K562 (cell line): ENCODE results near the gene STX12. TPM values are rescaled to one million over a fixed set of nuclear protein-coding genes. Genes with fewer than 3 reads are reported as not detected.

Experiments used
- ATAC-seq: fragments of 200-7000 bp; cut with Tn5 transposase; 3 replicates; pipeline ENCODE4 v1.9.1; 2020; ENCODE audit warnings: moderate library complexity
- BruUV-seq: library from RNA; stranded (reverse); fragments of 400-500 nt; replicated peaks from 2 replicates; lab custom pipeline; 2021; lab: Mats Ljungman, UMichigan
- CTCF ChIA-PET: fragments of 300-600 bp; formaldehyde crosslinking; extraction: SDS; loops from one replicate; lab custom pipeline; 2021; ENCODE audit warnings: low intra/inter-chr PET ratio; lab: Yijun Ruan, JAX
- POLR2A ChIA-PET: fragments of 300-600, 350-650 bp; sonication (Branson Sonifier 250); formaldehyde crosslinking; extraction: SDS; loops from one replicate; lab custom pipeline; 2021; ENCODE audit warnings: antibody characterized with exemption, inconsistent platforms; lab: Yijun Ruan, JAX
- DNase-seq, 4 experiments: peaks; one replicate each; pipeline versions ENCODE4 v3.0.0 to v3.0.0-alpha.2; 2011 to 2018; ENCODE audit warnings: low spot score in 3 of 4, mixed read lengths in 3 of 4; ENCODE audit errors: extremely low read depth in 1 of 4
- FAIRE-seq: peaks from 2 replicates; lab custom pipeline; 2011; peaks lifted over from hg19 to GRCh38; lab: Jason Lieb, UNC
- H2AFZ ChIP-seq: 2 replicates; pipeline ENCODE4 v1.6.0; 2011; ENCODE audit warnings: low read depth, low read length, control low read depth, inconsistent platforms
- H3K27ac ChIP-seq: fragments of 200-600 bp; 3 replicates; pipeline ENCODE4 v1.8.0; 2011; ENCODE audit warnings: low read depth, mild to moderate bottlenecking, control low read depth, inconsistent platforms, low read length, moderate library complexity, mixed read lengths; ENCODE audit errors: extremely low read depth
- H3K27me3 ChIP-seq, 2 experiments: fragments of 300-600 bp in 1 of 2; 2 replicates in 1 of 2; 3 replicates in 1 of 2; pipeline versions ENCODE4 v1.6.0 to v1.8.0; 2011; ENCODE audit warnings: inconsistent platforms in 2 of 2, low read length in 2 of 2, mild to moderate bottlenecking in 1 of 2, mixed read lengths in 1 of 2, moderate library complexity in 1 of 2; ENCODE audit not compliant: control insufficient read depth in 2 of 2, insufficient read depth in 2 of 2
- H3K36me3 ChIP-seq: fragments of 300-600 bp; 3 replicates; pipeline ENCODE4 v1.8.0; 2011; ENCODE audit warnings: mild to moderate bottlenecking, low read length, inconsistent platforms; ENCODE audit not compliant: control insufficient read depth, insufficient read depth
- H3K4me1 ChIP-seq, 2 experiments: fragments of 200-600 bp in 1 of 2; replicated peaks in 1 of 2; 2 replicates in 1 of 2; 3 replicates in 1 of 2; pipeline versions ENCODE4 v1.5.1 to v1.8.0; 2011; ENCODE audit warnings: inconsistent platforms in 2 of 2, low read length in 2 of 2, mild to moderate bottlenecking in 1 of 2, mixed read lengths in 1 of 2, moderate library complexity in 1 of 2; ENCODE audit not compliant: control insufficient read depth in 2 of 2, insufficient read depth in 2 of 2
- H3K4me2 ChIP-seq: 2 replicates; pipeline ENCODE4 v1.6.1; 2011; ENCODE audit warnings: low read length, control low read depth, inconsistent platforms, mixed read lengths; ENCODE audit not compliant: insufficient read depth
- H3K4me3 ChIP-seq: fragments of 200-600 bp; sonication (generic), shearing (Covaris generic); 2 replicates; pipeline ENCODE4 v1.5.1; 2016; ENCODE audit warnings: control low read depth, inconsistent platforms
- H3K79me2 ChIP-seq: fragments of 200-600 bp; 3 replicates; pipeline ENCODE4 v1.8.0; 2011; ENCODE audit warnings: low read length, inconsistent platforms; ENCODE audit not compliant: control insufficient read depth, insufficient read depth
- H3K9ac ChIP-seq, 2 experiments: 2 replicates each; pipeline versions ENCODE4 v1.6.0 to v1.6.1; 2011; ENCODE audit warnings: low read depth in 2 of 2, low read length in 2 of 2, control low read depth in 1 of 2, inconsistent platforms in 1 of 2, mild to moderate bottlenecking in 1 of 2, mixed read lengths in 1 of 2; ENCODE audit not compliant: insufficient read depth in 1 of 2
- H3K9me1 ChIP-seq: one replicate; pipeline ENCODE4 v1.6.0; 2011; ENCODE audit warnings: inconsistent platforms, mild to moderate bottlenecking, low read length, moderate library complexity; ENCODE audit not compliant: control insufficient read depth, insufficient read depth
- H3K9me3 ChIP-seq: replicated peaks from 2 replicates; pipeline ENCODE4 v1.5.1; 2011; ENCODE audit warnings: low read depth, low read length, inconsistent platforms; ENCODE audit not compliant: control insufficient read depth, insufficient read depth
- H4K20me1 ChIP-seq: replicated peaks from 2 replicates; pipeline ENCODE4 v1.6.1; 2011; ENCODE audit warnings: low read length, inconsistent platforms, mixed read lengths; ENCODE audit not compliant: control insufficient read depth, insufficient read depth
- ARHGAP35 ChIP-seq: fragments of 450-650 bp; IDR thresholded peaks from 2 replicates; pipeline ENCODE4 v1.6.1; 2018; ENCODE audit not compliant: partially characterized antibody
- ATF7 ChIP-seq: fragments of 450-650 bp; IDR thresholded peaks from 2 replicates; pipeline ENCODE4 v1.7.1; 2014; ENCODE audit warnings: mild to moderate bottlenecking, moderate library complexity
- CREBBP ChIP-seq: IDR thresholded peaks from one replicate; pipeline ENCODE4 v1.6.1; 2012; ENCODE audit warnings: low read depth, mild to moderate bottlenecking, control low read depth, inconsistent platforms, low read length
- CXXC5 ChIP-seq: fragments of 250-450 bp; sonication (Bioruptor Pico); IDR thresholded peaks from 2 replicates; pipeline ENCODE4 v1.8.0; 2022; ENCODE audit warnings: inconsistent platforms, mild to moderate bottlenecking, moderate library complexity
- PCBP2 ChIP-seq: fragments of 200-400 bp; formaldehyde crosslinking; IDR thresholded peaks from 2 replicates; pipeline ENCODE4 v1.6.1; 2018; ENCODE audit warnings: low read length, low read depth, mild to moderate bottlenecking, moderate library complexity; ENCODE audit not compliant: poor library complexity, severe bottlenecking
- RBM17 ChIP-seq: fragments of 200-400 bp; formaldehyde crosslinking; IDR thresholded peaks from 2 replicates; pipeline ENCODE4 v1.6.1; 2017; ENCODE audit warnings: low read depth, mild to moderate bottlenecking, low read length, borderline replicate concordance
- SRSF7 ChIP-seq: fragments of 200-400 bp; formaldehyde crosslinking; optimal IDR thresholded peaks from 2 replicates; pipeline ENCODE3; 2017; ENCODE audit warnings: mild to moderate bottlenecking, low read depth, low read length
- TGIF2 ChIP-seq: sonication (generic); formaldehyde crosslinking; IDR thresholded peaks from 2 replicates; pipeline ENCODE4 v1.8.1; 2022; ENCODE audit warnings: mild to moderate bottlenecking, missing genetic modification reagents, moderate library complexity
- ZFP1 ChIP-seq: fragments of 450-650 bp; formaldehyde crosslinking; IDR thresholded peaks from 2 replicates; pipeline ENCODE4 v1.4.0; 2020; ENCODE audit warnings: mild to moderate bottlenecking, mixed read lengths
- ZFP36 ChIP-seq: fragments of 150-350 bp; IDR thresholded peaks from 2 replicates; pipeline ENCODE4 v1.6.1; 2018; ENCODE audit warnings: low read length, low read depth; ENCODE audit not compliant: partially characterized antibody
- ZNF12 ChIP-seq: sonication (generic); formaldehyde crosslinking; IDR thresholded peaks from 2 replicates; pipeline ENCODE4 v1.4.0; 2020; ENCODE audit warnings: mild to moderate bottlenecking, missing genetic modification reagents
- ZNF24 ChIP-seq: fragments of 450-650 bp; IDR thresholded peaks from 2 replicates; pipeline ENCODE4 v1.6.1; 2016
- ZNF316 ChIP-seq: fragments of 450-650 bp; IDR thresholded peaks from 2 replicates; pipeline ENCODE4 v1.6.1; 2016
- WGBS: fragments of 100-300 bp; shearing (Covaris generic); methylation state at CpG from one replicate; pipeline ENCODE4 v1.1.6; 2016; ENCODE audit warnings: low coverage, mixed read lengths; ENCODE audit not compliant: insufficient coverage; ENCODE audit errors: missing lambda C conversion rate; 5-methylcytosine and 5-hydroxymethylcytosine counted together
- in situ Hi-C: fragments of 300-500 bp; cut with MboI; formaldehyde crosslinking; loops from 4 replicates; pipeline ENCODE4 v1.15.0; 2018; ENCODE audit warnings: inconsistent platforms, mixed read lengths
- intact Hi-C: fragments of 100-400 bp; cut with micrococcal nuclease; formaldehyde crosslinking; loops from 2 replicates; pipeline ENCODE4 v1.14.2; 2022
- polyA plus RNA-seq, 8 experiments: library from polyadenylated mRNA; depleted of rRNA in 4 of 8; stranded (reverse) in 5 of 8; unstranded in 3 of 8; fragments of >200 nt; fragmentation: Nextera tagmentation in 2 of 8; fragmentation: Illumina TruSeq in 1 of 8; extraction: Ambion mirVana in 2 of 8; extraction: Trizol in 1 of 8; gene quantifications; 2 replicates each; pipeline versions ENCODE4 v1.2.1 to v1.2.3, GENCODE V29; 2011 to 2014; ENCODE audit warnings: inconsistent platforms in 1 of 8, missing spikeins in 1 of 8
- total RNA-seq, 7 experiments: library from RNA; depleted of rRNA in 6 of 7; stranded (reverse); fragments of >200 nt in 6 of 7; fragmentation: Illumina TruSeq in 2 of 7; extraction: Trizol in 2 of 7; gene quantifications; 2 replicates each; pipeline versions ENCODE4 v1.2.1 to v1.2.3, GENCODE V29; 2011 to 2021; ENCODE audit warnings: low replicate concordance in 1 of 7
- TF ChIP-seq, protein P1 (sequence below): fragments of 250-450 bp; sonication (Bioruptor Pico); IDR thresholded peaks from 2 replicates; pipeline ENCODE4 v1.8.0; 2021; ENCODE audit warnings: mild to moderate bottlenecking, moderate library complexity
- TF ChIP-seq, protein P2 (sequence below), 2 experiments: IDR thresholded peaks; 2 replicates each; pipeline ENCODE4 v1.6.1; 2011; ENCODE audit warnings: borderline replicate concordance in 1 of 2, control low read depth in 1 of 2, low read depth in 1 of 2, low read length in 1 of 2, mild to moderate bottlenecking in 1 of 2, mixed read lengths in 1 of 2, moderate library complexity in 1 of 2; ENCODE audit not compliant: insufficient read depth in 1 of 2, insufficient read length in 1 of 2, poor library complexity in 1 of 2, severe bottlenecking in 1 of 2; ENCODE audit errors: extremely low read depth in 1 of 2
- TF ChIP-seq, protein P3 (sequence below): IDR thresholded peaks from 3 replicates; pipeline ENCODE4 v1.6.1; 2011; ENCODE audit warnings: borderline replicate concordance, mild to moderate bottlenecking; ENCODE audit not compliant: insufficient read length, insufficient read depth

Gene STX12
- total and polyA plus RNA-seq, 9 of the 15 experiments (the other 6 are each of a cell fraction or from before 2014, with no cell fraction given), result 16.9 to 31.3 (median 25.7) TPM

DNA sequence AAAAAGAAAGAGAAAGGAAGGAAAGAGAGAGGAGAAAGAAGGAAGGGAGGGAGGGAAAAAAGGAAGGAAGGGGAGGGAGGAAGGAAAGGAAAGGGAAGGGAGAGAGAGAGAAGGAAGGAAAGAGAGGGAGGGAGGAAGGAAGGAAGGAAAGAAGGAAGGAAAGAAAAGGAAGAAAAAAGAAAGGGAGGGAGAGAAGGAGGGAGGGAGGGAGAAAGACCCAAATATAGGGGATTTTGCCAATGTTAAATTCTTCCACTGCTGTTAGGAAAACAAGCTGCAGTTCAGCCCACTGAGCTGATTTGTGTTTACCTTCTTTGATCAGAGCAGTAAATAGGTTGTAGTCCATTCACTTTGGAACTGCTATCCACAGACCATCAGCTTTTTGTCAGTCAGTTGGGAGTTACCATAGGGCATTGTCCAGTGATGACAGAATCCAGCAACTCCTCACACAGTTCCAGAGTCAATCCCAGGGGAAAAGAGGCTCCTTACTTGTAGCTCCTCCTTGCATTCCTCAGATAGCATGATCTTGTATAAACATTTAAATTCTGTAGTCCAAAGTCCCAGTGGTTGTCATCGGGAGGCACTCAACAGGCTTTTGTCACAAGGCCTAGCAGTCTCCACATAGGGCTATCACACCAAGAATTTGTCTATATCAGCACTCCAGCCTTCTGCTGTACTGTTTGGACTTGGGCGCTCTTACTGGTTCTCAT lies 44.1 kb downstream of the STX12 start (continued):
- TF ChIP-seq, protein P1, sequence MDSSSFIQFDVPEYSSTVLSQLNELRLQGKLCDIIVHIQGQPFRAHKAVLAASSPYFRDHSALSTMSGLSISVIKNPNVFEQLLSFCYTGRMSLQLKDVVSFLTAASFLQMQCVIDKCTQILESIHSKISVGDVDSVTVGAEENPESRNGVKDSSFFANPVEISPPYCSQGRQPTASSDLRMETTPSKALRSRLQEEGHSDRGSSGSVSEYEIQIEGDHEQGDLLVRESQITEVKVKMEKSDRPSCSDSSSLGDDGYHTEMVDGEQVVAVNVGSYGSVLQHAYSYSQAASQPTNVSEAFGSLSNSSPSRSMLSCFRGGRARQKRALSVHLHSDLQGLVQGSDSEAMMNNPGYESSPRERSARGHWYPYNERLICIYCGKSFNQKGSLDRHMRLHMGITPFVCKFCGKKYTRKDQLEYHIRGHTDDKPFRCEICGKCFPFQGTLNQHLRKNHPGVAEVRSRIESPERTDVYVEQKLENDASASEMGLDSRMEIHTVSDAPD (CRISPR knock-in tag), result no peak
- TF ChIP-seq CREBBP, result no peak
- TF ChIP-seq ZNF24, result no peak
- no peak for TF ChIP-seq SRSF7
- TF ChIP-seq ARHGAP35, result no peak
- no peak for TF ChIP-seq ZNF316
- TF ChIP-seq PCBP2, result no peak
- TF ChIP-seq ZFP1 (CRISPR knock-in tag), result no peak
- TF ChIP-seq TGIF2 (CRISPR knock-in tag), result no peak
- no peak for TF ChIP-seq ZFP36

DNA sequence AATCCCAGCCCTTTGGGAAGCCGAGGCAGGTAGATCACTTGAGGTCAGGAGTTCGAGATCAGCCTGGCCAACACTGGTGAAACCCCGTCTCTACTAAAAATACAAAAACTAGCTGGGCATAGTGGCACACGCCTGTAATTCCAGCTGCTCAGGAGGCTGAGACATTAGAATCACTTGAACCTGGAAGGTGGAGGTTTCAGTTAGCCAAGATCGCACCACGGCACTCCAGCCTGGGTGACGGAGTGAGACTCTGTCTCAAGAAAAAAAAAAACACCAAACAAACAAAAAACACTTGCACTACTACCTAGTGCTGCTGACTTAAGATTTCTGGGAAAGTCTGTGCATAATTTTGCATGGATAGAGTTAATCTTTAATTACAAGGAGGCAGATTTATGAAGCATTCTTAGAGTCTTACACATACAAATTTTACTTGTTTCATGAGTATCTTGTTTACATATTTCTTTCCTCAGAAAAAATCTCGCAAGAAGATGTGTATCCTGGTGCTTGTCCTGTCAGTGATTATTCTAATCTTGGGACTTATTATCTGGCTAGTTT lies 48.8 kb downstream of the STX12 start:
- Histone ChIP-seq H3K4me2 (no peak overlapping the region), H3K4me3 (no peak overlapping the region), H4K20me1 (no peaks in the 10 kb centered on the region), H3K9me3 (no peaks in the 10 kb centered on the region), H3K27me3 (no peaks in the 10 kb centered on the region), H2AFZ (no peak overlapping the region), H3K4me1 (no peaks in the 10 kb centered on the region), H3K27ac (no peak overlapping the region), H3K9me1 (no peaks in the 10 kb centered on the region), H3K36me3 (peaks cover 35% of the 10 kb centered on the region; the same call in 2 of the 3 replicates), H3K79me2 (no peaks in the 10 kb centered on the region), H3K9ac (no peak overlapping the region)
- ChIA-PET POLR2A (no interaction called here), CTCF (no interaction called here)
- DNase-seq, result no peak
- in situ Hi-C loops (no loop called here), intact Hi-C loops (no loop called here)
- BruUV-seq, result no TSS peak
- no peak for FAIRE-seq
- WGBS, result 78% methylated on average over 8 of the region's 8 CpGs
- no peak for ATAC-seq
- TF ChIP-seq ATF7, result no peak
- TF ChIP-seq, protein P2, sequence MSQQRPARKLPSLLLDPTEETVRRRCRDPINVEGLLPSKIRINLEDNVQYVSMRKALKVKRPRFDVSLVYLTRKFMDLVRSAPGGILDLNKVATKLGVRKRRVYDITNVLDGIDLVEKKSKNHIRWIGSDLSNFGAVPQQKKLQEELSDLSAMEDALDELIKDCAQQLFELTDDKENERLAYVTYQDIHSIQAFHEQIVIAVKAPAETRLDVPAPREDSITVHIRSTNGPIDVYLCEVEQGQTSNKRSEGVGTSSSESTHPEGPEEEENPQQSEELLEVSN (IDR thresholded peaks at IDR 0.05; ENCODE audit: borderline replicate concordance in 1 of 2, extremely low read depth in 1 of 2, insufficient read depth in 1 of 2, insufficient read length in 1 of 2, low read depth in 1 of 2, low read length in 1 of 2, poor library complexity in 1 of 2, severe bottlenecking in 1 of 2), result no peak
- TF ChIP-seq ZNF12, result no peak
- TF ChIP-seq CXXC5, result no peak
- no peak for TF ChIP-seq RBM17
- TF ChIP-seq, protein P3, sequence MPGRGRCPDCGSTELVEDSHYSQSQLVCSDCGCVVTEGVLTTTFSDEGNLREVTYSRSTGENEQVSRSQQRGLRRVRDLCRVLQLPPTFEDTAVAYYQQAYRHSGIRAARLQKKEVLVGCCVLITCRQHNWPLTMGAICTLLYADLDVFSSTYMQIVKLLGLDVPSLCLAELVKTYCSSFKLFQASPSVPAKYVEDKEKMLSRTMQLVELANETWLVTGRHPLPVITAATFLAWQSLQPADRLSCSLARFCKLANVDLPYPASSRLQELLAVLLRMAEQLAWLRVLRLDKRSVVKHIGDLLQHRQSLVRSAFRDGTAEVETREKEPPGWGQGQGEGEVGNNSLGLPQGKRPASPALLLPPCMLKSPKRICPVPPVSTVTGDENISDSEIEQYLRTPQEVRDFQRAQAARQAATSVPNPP, result no peak
